Measurements from ENCODE around the gene NAA25.

The NAA25 gene

GRCh38 chr12:112108202-112109079 lies at the start of gene NAA25:
Gene NAA25 (minus strand): TSS chr12:112108783. CDS start chr12:112108773, 10 bp downstream.
- DNase-seq: peak; percentile 86

- no peak for DNase-seq
Measured at GRCh38 chr12:112153893-112154219, 45.3 kb upstream of the NAA25 start.

GRCh38 chr12:112153181-112153892 lies 44.8 kb upstream of the NAA25 start:
- DNase-seq: no peak

- DNase-seq: no peak
Measured at GRCh38 chr12:112151766-112152541, 43.4 kb upstream of the NAA25 start.

GRCh38 chr12:112149596-112149995 lies 41.0 kb upstream of the NAA25 start:
- no peak for DNase-seq

- DNase-seq: peak; percentile 12
Measured at GRCh38 chr12:112148031-112148513, 39.5 kb upstream of the NAA25 start.

GRCh38 chr12:112146123-112146522 lies 37.5 kb upstream of the NAA25 start:
- DNase-seq: no peak

GRCh38 chr12:112140728-112141127 lies 32.1 kb upstream of the NAA25 start:
- DNase-seq: no peak

- no peak for DNase-seq
Measured at GRCh38 chr12:112134731-112135130, 26.1 kb upstream of the NAA25 start.

- DNase-seq: no peak
Measured at GRCh38 chr12:112133418-112133817, 24.8 kb upstream of the NAA25 start.

- no peak for DNase-seq
Measured at GRCh38 chr12:112131686-112132085, 23.1 kb upstream of the NAA25 start.

GRCh38 chr12:112130441-112130998 lies 21.9 kb upstream of the NAA25 start:
- no peak for DNase-seq

GRCh38 chr12:112126911-112127310 lies 18.3 kb upstream of the NAA25 start:
- no peak for DNase-seq

GRCh38 chr12:112126000-112126438 lies 17.4 kb upstream of the NAA25 start:
- DNase-seq: no peak

GRCh38 chr12:112125250-112125999 lies 16.8 kb upstream of the NAA25 start, which contains the start of gene TRAFD1:
Gene TRAFD1 (plus strand): TSS chr12:112125560. CDS start chr12:112130523, 4,963 bp downstream.
- peak; percentile 98 for DNase-seq

- no peak for DNase-seq
Measured at GRCh38 chr12:112124918-112125249, 16.3 kb upstream of the NAA25 start.

- DNase-seq: no peak
Measured at GRCh38 chr12:112122823-112123690, 14.5 kb upstream of the NAA25 start.

GRCh38 chr12:112121780-112122565 lies 13.4 kb upstream of the NAA25 start:
- DNase-seq: peak; percentile 31

GRCh38 chr12:112117685-112118084 lies 9.1 kb upstream of the NAA25 start:
- no peak for DNase-seq

Data from NCI-H1105 treated with DMSO at 0.1 percent for 48 hours (cell line).